ENCODE results near the gene KDM4C. TPM values are rescaled to one million over a fixed set of nuclear protein-coding genes. Genes with fewer than 3 reads are reported as not detected.

Gene KDM4C
- total RNA-seq, 1 donor from 2014 or later, result 18.2 TPM

DNA sequence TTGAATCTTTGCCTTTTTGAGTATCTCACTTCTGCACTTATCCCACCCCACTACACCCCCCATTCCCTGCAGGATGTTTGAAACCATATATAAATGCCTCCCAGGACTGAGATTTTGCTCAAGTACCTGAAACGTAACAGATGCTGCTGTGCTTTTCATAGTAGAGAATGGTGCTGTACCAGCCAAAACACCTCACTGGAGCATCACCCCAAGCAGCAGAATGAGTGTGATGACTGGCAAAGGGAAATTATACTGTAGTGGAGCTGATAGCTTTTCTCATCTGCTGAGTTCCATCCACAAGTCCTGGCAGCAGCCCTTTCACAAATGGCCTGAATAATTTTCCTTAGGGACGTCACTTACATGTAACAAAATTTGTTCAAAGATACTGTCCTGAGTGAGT is 246.1 kb downstream of the KDM4C start:
- Histone ChIP-seq H3K36me3 (ENCODE audit: insufficient read depth, low read length) (peaks cover 2% of the 10 kb centered on the region), H3K4me1 (ENCODE audit: insufficient read depth, low read length) (no peaks in the 10 kb centered on the region), H3K4me3 (ENCODE audit: insufficient read depth, low read depth, low read length) (no peak overlapping the region), H3K9ac (ENCODE audit: low read length) (no peak overlapping the region), H4K20me1 (ENCODE audit: insufficient read depth, low read length) (no peaks in the 10 kb centered on the region), H3K27ac (ENCODE audit: low read depth, low read length) (no peak overlapping the region), H2AFZ (ENCODE audit: low read depth, low read length) (no peak overlapping the region), H3K27me3 (ENCODE audit: insufficient read depth, low read length) (no peaks in the 10 kb centered on the region), H3K9me3 (ENCODE audit: insufficient read depth, low read depth, low read length) (no peaks in the 10 kb centered on the region), H3K79me2 (ENCODE audit: insufficient read depth, low read length) (no peaks in the 10 kb centered on the region), H3K4me2 (ENCODE audit: low read length) (no peak overlapping the region)
- H3K9me3 Mint-ChIP-seq (ENCODE audit: unreplicated experiment), result no peaks in the 10 kb centered on the region
- no peaks in the 10 kb centered on the region for H3K27me3 Mint-ChIP-seq (ENCODE audit: low read depth, unreplicated experiment)
- DNase-seq (ENCODE audit: low read depth) (no peak), FAIRE-seq (no peak)
- peaks cover 18% of the 10 kb centered on the region for H3K36me3 Mint-ChIP-seq (ENCODE audit: low read depth, unreplicated experiment)
- TF ChIP-seq, protein P1, sequence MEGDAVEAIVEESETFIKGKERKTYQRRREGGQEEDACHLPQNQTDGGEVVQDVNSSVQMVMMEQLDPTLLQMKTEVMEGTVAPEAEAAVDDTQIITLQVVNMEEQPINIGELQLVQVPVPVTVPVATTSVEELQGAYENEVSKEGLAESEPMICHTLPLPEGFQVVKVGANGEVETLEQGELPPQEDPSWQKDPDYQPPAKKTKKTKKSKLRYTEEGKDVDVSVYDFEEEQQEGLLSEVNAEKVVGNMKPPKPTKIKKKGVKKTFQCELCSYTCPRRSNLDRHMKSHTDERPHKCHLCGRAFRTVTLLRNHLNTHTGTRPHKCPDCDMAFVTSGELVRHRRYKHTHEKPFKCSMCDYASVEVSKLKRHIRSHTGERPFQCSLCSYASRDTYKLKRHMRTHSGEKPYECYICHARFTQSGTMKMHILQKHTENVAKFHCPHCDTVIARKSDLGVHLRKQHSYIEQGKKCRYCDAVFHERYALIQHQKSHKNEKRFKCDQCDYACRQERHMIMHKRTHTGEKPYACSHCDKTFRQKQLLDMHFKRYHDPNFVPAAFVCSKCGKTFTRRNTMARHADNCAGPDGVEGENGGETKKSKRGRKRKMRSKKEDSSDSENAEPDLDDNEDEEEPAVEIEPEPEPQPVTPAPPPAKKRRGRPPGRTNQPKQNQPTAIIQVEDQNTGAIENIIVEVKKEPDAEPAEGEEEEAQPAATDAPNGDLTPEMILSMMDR (IDR thresholded peaks at IDR 0.05; ENCODE audit: insufficient read depth, low read depth, low read length), result no peak
- TF ChIP-seq EZH2 (IDR thresholded peaks at IDR 0.05; ENCODE audit: insufficient read depth, low read length), result no peak
- H3K4me1 Mint-ChIP-seq (ENCODE audit: low read depth, unreplicated experiment), result no peaks in the 10 kb centered on the region
- H3K27ac Mint-ChIP-seq (ENCODE audit: unreplicated experiment), result no peak overlapping the region
- no peak overlapping the region for H3K4me3 Mint-ChIP-seq (ENCODE audit: unreplicated experiment)

DNA sequence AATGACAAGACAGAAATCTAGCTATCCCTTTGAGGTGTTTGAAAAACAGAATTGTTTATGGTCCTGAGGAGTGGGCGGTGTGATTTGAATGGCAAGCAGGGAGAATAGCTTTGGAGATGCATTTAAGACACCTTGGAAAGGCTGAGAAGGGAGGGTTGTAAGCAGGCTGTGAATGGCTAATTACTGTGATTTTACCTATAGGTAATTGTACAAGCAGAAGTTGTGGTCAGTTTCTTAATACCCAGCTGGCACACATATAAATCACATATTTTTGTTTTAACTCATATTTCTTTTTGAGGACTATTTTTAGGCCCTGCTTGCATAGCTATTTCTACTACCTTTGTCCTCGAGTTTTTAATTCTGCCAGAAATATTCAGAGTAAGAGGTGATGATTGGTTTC is 248.6 kb downstream of the KDM4C start:
- Histone ChIP-seq H3K4me1 (ENCODE audit: insufficient read depth, low read length) (no peaks in the 10 kb centered on the region), H3K36me3 (ENCODE audit: insufficient read depth, low read length) (peaks cover 2% of the 10 kb centered on the region), H3K4me2 (ENCODE audit: low read length) (no peak overlapping the region), H3K79me2 (ENCODE audit: insufficient read depth, low read length) (no peaks in the 10 kb centered on the region), H2AFZ (ENCODE audit: low read depth, low read length) (no peak overlapping the region), H3K27me3 (ENCODE audit: insufficient read depth, low read length) (no peaks in the 10 kb centered on the region), H3K4me3 (ENCODE audit: insufficient read depth, low read depth, low read length) (no peak overlapping the region), H3K9ac (ENCODE audit: low read length) (no peak overlapping the region), H3K9me3 (ENCODE audit: insufficient read depth, low read depth, low read length) (no peaks in the 10 kb centered on the region), H3K27ac (ENCODE audit: low read depth, low read length) (no peak overlapping the region), H4K20me1 (ENCODE audit: insufficient read depth, low read length) (no peaks in the 10 kb centered on the region)
- Mint-ChIP-seq H3K9me3 (ENCODE audit: unreplicated experiment) (peaks cover 3% of the 10 kb centered on the region), H3K27me3 (ENCODE audit: low read depth, unreplicated experiment) (no peaks in the 10 kb centered on the region), H3K4me3 (ENCODE audit: unreplicated experiment) (no peak overlapping the region), H3K36me3 (ENCODE audit: low read depth, unreplicated experiment) (peaks cover 20% of the 10 kb centered on the region), H3K27ac (ENCODE audit: unreplicated experiment) (no peak overlapping the region), H3K4me1 (ENCODE audit: low read depth, unreplicated experiment) (no peaks in the 10 kb centered on the region)
- TF ChIP-seq EZH2 (IDR thresholded peaks at IDR 0.05; ENCODE audit: insufficient read depth, low read length), result no peak
- TF ChIP-seq, protein P1 (IDR thresholded peaks at IDR 0.05; ENCODE audit: insufficient read depth, low read depth, low read length), result no peak
- DNase-seq (ENCODE audit: low read depth) (no peak), FAIRE-seq (no peak)

DNA sequence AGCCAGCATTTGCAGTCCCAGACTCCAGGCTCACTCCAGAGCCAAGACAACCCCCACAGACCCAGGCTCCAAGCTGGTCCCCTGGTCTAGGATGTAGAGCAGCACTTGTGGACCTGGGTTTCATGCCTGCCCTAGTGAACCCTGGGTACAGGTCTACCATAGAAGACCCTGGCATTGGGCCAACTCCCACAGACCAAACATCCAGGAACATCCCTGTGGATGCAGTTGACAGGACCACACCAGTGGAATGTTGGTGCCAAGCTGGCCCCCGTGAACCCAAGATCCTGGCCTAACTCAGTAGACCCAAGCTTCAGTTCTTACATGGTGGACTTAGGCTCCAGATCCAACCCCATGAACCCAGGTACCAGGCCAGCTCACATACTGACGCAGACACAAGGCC is 250.6 kb downstream of the KDM4C start:
- Mint-ChIP-seq H3K4me1 (ENCODE audit: low read depth, unreplicated experiment) (no peaks in the 10 kb centered on the region), H3K36me3 (ENCODE audit: low read depth, unreplicated experiment) (peaks cover 17% of the 10 kb centered on the region), H3K9me3 (ENCODE audit: unreplicated experiment) (peaks cover 3% of the 10 kb centered on the region), H3K27ac (ENCODE audit: unreplicated experiment) (no peak overlapping the region), H3K4me3 (ENCODE audit: unreplicated experiment) (no peak overlapping the region), H3K27me3 (ENCODE audit: low read depth, unreplicated experiment) (no peaks in the 10 kb centered on the region)
- DNase-seq (ENCODE audit: low read depth) (no peak), FAIRE-seq (no peak)
- Histone ChIP-seq H2AFZ (ENCODE audit: low read depth, low read length) (no peak overlapping the region), H3K27me3 (ENCODE audit: insufficient read depth, low read length) (no peaks in the 10 kb centered on the region), H3K36me3 (ENCODE audit: insufficient read depth, low read length) (peaks cover 2% of the 10 kb centered on the region), H3K4me1 (ENCODE audit: insufficient read depth, low read length) (no peaks in the 10 kb centered on the region), H3K4me2 (ENCODE audit: low read length) (no peak overlapping the region), H3K79me2 (ENCODE audit: insufficient read depth, low read length) (no peaks in the 10 kb centered on the region), H3K4me3 (ENCODE audit: insufficient read depth, low read depth, low read length) (no peak overlapping the region), H3K9ac (ENCODE audit: low read length) (no peak overlapping the region), H3K27ac (ENCODE audit: low read depth, low read length) (no peak overlapping the region), H3K9me3 (ENCODE audit: insufficient read depth, low read depth, low read length) (no peaks in the 10 kb centered on the region), H4K20me1 (ENCODE audit: insufficient read depth, low read length) (no peaks in the 10 kb centered on the region)
- TF ChIP-seq, protein P1 (IDR thresholded peaks at IDR 0.05; ENCODE audit: insufficient read depth, low read depth, low read length), result no peak
- no peak for TF ChIP-seq EZH2 (IDR thresholded peaks at IDR 0.05; ENCODE audit: insufficient read depth, low read length)
